Measurements from ENCODE around the gene MAFF.
A peak's percentile ranks its signal among the peaks of the same experiment; 100 is the strongest.

MAFF gene

DNA sequence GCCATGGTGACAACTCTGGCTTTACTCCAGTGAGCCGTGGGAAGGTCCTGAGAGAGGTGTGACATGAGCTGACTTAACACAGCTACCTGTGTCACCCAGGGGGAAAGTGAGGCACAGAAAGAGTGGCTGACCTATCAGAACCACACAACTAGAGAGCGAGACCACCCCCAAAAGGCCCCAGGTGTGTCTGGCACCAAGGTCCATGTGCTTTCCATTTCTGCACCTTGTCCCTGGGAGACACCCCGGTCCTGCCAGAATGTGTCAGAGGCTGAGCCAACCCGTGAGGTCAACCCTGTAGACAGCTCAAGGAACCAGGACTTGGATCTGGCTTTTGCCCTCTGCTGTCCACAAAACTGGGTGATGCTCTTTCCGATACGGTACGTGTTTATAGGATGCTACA, 9.8 kb downstream of the MAFF start:
- peaks cover 18% of the 10 kb centered on the region for H3K4me1 ChIP-seq (ENCODE audit: control insufficient read depth, insufficient read depth, low read length)
- H3K9ac ChIP-seq (ENCODE audit: low read depth, low read length): no peak overlapping the region
- no peak overlapping the region for H3K4me3 ChIP-seq (ENCODE audit: low read length)
- H3K9me3 ChIP-seq (replicated peaks; ENCODE audit: low read length): no peaks in the 10 kb centered on the region
- H3K27me3 ChIP-seq (ENCODE audit: control insufficient read depth, insufficient read depth, low read length): no peaks in the 10 kb centered on the region
- H3K36me3 ChIP-seq (ENCODE audit: insufficient read depth, low read length): peaks cover 38% of the 10 kb centered on the region
- no peak overlapping the region for H3K4me2 ChIP-seq (ENCODE audit: low read length)

DNA sequence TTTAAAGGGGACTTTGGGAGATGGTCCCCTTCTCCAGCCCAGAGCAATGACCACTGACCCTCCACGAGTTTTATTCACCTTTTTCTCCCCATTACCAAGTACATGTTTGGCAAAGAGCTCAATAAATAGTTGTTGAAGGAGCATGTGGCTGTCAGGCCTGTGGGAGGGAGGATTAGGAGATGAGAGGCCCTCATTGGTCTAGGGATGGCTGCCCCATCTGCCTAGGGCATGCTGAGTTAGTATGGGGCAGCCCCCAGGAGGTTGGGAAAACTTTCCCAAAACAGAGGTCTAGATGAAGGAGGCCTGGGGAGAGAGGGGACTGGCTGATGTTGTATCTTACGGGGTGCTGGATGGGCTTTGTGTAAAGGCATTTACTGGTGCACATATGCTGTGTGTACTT, 10.6 kb downstream of the MAFF start:
- H3K36me3 ChIP-seq (ENCODE audit: insufficient read depth, low read length): peaks cover 41% of the 10 kb centered on the region
- H3K9me3 ChIP-seq (replicated peaks; ENCODE audit: low read length): no peaks in the 10 kb centered on the region
- no peak overlapping the region for H3K9ac ChIP-seq (ENCODE audit: low read depth, low read length)
- H3K27me3 ChIP-seq (ENCODE audit: control insufficient read depth, insufficient read depth, low read length): no peaks in the 10 kb centered on the region
- H3K4me3 ChIP-seq (ENCODE audit: low read length): no peak overlapping the region
- H3K4me2 ChIP-seq (ENCODE audit: low read length): no peak overlapping the region
- H3K4me1 ChIP-seq (ENCODE audit: control insufficient read depth, insufficient read depth, low read length): peaks cover 19% of the 10 kb centered on the region

DNA sequence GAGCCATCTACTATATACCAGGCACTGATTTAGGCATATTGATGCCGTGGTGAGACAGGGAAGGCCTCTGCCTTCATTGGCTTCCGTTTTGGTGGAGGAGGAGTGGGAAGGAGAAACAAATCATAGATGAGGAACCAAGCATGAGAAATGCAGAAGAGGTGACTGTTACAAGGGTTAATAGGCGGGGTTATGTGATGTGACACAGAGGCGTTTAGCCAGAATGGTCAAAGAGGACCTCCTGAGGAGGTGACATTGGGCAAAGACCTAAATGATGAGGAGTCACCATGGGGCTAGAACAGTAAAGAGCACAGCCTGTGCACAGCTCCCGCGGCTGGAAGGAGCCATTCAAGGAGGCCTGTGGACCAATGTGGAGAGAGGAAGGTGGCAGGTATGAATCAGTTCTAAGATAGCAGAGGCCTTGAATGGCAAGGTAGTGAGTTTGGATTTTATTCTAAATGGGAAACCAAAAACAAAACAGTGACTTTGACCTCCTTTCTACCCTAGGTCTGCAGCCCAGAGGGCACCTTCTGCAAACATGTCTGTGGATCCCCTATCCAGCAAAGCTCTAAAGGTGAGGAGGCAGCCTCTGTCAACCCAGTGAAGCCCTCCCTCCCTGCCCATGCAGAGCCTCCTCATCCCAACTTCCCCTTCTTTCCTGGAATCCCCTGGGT, 11.7 kb downstream of the MAFF start:
- peaks cover 39% of the 10 kb centered on the region for H3K36me3 ChIP-seq (ENCODE audit: insufficient read depth, low read length)
- no peak overlapping the region for H3K9ac ChIP-seq (ENCODE audit: low read depth, low read length)
- peaks cover 25% of the 10 kb centered on the region for H3K4me1 ChIP-seq (ENCODE audit: control insufficient read depth, insufficient read depth, low read length)
- no peaks in the 10 kb centered on the region for H3K27me3 ChIP-seq (ENCODE audit: control insufficient read depth, insufficient read depth, low read length)
- H3K9me3 ChIP-seq (replicated peaks; ENCODE audit: low read length): no peaks in the 10 kb centered on the region
- no peak overlapping the region for H3K4me3 ChIP-seq (ENCODE audit: low read length)
- no peak overlapping the region for H3K4me2 ChIP-seq (ENCODE audit: low read length)

DNA sequence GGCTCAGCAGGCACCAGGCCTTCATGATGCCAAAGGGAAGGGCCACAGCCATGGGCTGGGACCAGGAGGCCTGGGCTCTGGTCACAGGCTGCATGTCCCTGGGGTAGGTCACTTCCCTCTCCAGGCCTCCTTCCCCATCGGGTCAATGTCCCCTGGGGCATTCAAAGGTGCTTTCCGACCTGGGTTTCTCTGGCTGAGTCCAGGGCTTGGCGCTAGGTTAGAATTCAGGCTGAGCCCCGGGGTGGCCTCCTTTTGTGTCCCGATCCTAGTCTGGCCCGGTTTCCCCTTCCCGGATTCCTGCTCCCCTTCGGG, 12.2 kb downstream of the MAFF start:
- Histone ChIP-seq H3K9me3 (replicated peaks; ENCODE audit: low read length) (no peaks in the 10 kb centered on the region), H3K9ac (ENCODE audit: low read depth, low read length) (no peak overlapping the region), H3K4me3 (ENCODE audit: low read length) (no peak overlapping the region), H3K36me3 (ENCODE audit: insufficient read depth, low read length) (peaks cover 37% of the 10 kb centered on the region), H3K4me2 (ENCODE audit: low read length) (peak overlapping the region; percentile 67), H3K4me1 (ENCODE audit: control insufficient read depth, insufficient read depth, low read length) (peaks cover 29% of the 10 kb centered on the region), H3K27me3 (ENCODE audit: control insufficient read depth, insufficient read depth, low read length) (no peaks in the 10 kb centered on the region)

DNA sequence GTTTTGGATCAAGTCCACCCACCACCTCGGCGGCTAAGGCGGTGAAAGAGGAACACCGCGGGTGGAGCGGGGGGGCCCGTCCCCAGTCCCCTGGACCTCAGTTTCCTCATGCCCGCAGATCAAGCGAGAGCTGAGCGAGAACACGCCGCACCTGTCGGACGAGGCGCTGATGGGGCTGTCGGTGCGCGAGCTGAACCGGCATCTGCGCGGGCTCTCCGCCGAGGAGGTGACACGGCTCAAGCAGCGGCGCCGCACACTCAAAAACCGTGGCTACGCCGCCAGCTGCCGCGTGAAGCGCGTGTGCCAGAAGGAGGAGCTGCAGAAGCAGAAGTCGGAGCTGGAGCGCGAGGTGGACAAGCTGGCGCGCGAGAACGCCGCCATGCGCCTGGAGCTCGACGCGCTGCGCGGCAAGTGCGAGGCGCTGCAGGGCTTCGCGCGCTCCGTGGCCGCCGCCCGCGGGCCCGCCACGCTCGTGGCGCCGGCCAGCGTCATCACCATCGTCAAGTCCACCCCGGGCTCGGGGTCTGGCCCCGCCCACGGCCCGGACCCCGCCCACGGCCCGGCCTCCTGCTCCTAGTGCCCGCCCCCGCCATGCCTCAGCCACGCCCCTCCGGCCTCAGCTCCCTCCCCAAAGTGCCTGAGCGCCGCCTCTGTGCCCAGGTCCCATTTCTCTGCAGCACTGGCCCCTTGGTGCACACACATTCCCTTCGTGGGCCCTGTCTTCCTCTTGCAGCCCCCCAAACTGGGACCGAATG, 12.7 kb downstream of the MAFF start:
- no peak overlapping the region for H3K9ac ChIP-seq (ENCODE audit: low read depth, low read length)
- no peaks in the 10 kb centered on the region for H3K27me3 ChIP-seq (ENCODE audit: control insufficient read depth, insufficient read depth, low read length)
- peaks cover 37% of the 10 kb centered on the region for H3K36me3 ChIP-seq (ENCODE audit: insufficient read depth, low read length)
- H3K4me1 ChIP-seq (ENCODE audit: control insufficient read depth, insufficient read depth, low read length): peaks cover 35% of the 10 kb centered on the region
- H3K4me2 ChIP-seq (ENCODE audit: low read length): peak overlapping the region; percentile 67
- no peaks in the 10 kb centered on the region for H3K9me3 ChIP-seq (replicated peaks; ENCODE audit: low read length)
- H3K4me3 ChIP-seq (ENCODE audit: low read length): peak overlapping the region; percentile 45

DNA sequence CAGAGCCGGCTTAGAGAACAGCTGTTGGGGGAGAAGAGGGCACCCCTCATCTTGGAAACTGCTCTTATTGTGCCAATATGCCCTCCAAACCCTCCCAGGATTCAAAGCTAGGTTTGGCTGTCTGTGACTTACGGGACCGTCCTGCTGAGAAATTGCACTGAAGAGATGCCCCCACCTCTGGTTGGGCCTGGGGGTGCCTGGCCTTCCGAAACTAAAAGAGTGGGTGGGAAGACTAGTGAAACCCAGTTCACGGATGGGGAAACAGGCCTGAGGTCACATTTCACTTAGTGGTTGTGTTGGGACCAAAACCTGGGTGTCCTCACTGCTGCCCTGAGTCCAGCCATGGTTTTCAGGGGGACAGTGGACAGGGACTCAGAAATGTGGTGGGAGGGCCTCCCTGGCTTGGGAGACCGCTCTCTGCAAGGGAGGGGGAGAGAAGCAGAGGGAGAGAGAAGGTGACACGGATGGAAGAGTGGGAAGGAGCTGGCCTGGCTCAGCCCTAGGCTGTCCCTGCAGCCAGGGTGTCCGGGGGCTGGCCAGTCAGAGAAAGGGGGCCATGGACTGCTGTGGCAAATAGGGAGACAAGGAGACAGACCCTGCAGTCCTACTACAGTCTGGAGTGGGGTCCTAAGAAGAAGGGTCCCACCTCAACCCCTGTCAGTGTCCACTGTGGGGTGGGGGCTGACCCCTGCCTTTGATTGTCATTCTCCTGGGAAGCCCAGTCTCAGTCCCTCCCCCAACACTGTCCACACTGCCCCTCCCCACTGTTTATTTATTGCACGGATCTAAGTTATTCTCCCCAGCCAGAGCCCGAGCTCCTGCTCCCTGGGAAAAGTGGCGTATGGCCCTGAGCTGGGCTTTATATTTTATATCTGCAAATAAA, 13.6 kb downstream of the MAFF start:
- no peaks in the 10 kb centered on the region for H3K9me3 ChIP-seq (replicated peaks; ENCODE audit: low read length)
- peaks cover 35% of the 10 kb centered on the region for H3K36me3 ChIP-seq (ENCODE audit: insufficient read depth, low read length)
- H3K9ac ChIP-seq (ENCODE audit: low read depth, low read length): no peak overlapping the region
- no peaks in the 10 kb centered on the region for H3K27me3 ChIP-seq (ENCODE audit: control insufficient read depth, insufficient read depth, low read length)
- no peak overlapping the region for H3K4me2 ChIP-seq (ENCODE audit: low read length)
- H3K4me1 ChIP-seq (ENCODE audit: control insufficient read depth, insufficient read depth, low read length): peaks cover 43% of the 10 kb centered on the region
- no peak overlapping the region for H3K4me3 ChIP-seq (ENCODE audit: low read length)

DNA sequence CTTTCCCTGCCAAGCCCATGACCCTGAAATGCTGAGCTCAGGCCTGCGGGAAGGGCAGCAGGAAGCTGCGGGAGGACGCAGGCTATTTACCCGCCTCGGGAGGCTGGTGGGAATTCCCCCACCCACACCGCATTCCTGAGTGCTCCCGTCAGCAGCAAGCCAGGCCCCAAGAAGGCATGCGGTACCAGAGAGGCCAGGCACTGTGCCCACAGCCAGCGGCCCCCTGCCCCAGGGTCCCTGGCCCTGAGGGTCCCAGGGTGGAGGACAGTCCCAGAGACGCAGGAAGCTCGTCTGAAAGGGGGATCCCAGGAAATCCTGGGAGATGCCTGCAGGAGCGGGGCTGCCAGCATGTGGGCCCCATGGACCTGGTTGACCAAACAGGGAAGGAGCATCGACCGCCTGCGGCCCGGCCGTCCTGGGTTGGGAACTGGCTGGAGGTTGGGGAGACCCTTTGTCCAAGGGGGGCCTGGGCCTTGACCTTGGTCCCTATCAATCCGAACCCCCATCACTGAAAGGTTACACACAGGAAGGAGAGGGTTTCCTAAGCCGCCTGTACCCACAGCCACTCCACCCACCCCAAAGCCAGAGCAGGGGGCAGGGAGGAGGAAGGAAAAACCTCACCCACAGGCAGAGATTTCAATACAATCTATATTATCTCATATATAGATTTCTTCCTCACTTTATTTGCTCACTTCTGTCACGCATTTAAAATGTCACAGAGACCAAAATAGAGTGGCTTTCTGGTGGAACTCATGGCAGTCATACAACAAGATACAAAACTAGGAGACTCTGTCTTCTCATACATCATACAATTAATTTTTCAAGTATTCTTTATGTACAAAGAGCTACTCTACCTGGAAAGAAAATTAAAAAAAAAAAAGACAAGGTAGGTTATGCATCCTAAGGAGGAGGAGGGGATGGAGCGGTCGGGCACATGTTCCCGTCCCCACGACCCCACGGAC, 17.1 kb downstream of the MAFF start:
- Histone ChIP-seq H3K9ac (ENCODE audit: low read depth, low read length) (peak overlapping the region; percentile 76), H3K4me3 (ENCODE audit: low read length) (peak overlapping the region; percentile 5), H3K27me3 (ENCODE audit: control insufficient read depth, insufficient read depth, low read length) (no peaks in the 10 kb centered on the region), H3K4me2 (ENCODE audit: low read length) (peak overlapping the region; percentile 58), H3K4me1 (ENCODE audit: control insufficient read depth, insufficient read depth, low read length) (peaks cover 44% of the 10 kb centered on the region), H3K9me3 (replicated peaks; ENCODE audit: low read length) (no peaks in the 10 kb centered on the region), H3K36me3 (ENCODE audit: insufficient read depth, low read length) (peaks cover 50% of the 10 kb centered on the region)

DNA sequence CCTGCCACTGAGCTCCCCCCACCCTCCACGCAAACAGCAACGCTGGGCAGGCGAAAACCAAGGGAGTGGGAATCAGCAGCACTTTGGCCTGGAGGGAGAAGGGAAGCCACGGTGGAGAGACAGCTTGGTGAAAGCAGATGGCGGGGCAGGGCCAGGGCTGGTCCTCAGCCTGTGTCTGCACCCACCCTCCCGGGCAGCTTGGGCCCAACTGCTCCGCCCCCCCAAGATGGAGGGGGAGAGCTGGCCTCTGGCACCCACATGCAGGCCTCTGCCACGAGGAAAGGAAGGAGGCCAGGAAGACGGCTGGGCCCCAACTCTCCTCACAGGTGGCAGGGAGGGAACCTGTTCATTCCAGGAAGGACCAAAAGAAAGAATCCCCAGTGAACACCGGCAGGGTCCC, 17.8 kb downstream of the MAFF start:
- peaks cover 43% of the 10 kb centered on the region for H3K36me3 ChIP-seq (ENCODE audit: insufficient read depth, low read length)

DNA sequence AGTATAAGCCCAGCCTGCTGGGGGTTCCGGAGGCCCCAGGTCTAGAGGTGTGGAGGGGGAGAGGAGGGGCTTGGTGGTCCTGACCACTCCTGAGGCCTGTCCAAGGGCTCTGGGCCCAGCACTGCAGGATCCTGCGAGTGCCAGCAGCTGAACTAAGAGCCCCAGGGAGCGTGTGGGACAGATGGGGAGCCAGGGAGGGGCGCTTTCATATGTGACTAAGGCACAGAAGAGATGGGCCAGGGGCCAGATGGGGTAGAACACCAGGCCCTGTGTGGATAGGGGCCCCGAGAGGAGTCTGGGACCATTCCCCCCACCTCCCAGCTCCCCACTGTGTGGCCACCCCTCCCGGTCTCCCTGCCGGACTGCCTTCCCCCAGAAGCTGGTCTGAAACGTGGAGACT, 18.4 kb downstream of the MAFF start:
- H3K4me3 ChIP-seq (ENCODE audit: low read length): no peak overlapping the region
- peak overlapping the region; percentile 76 for H3K9ac ChIP-seq (ENCODE audit: low read depth, low read length)
- H3K4me2 ChIP-seq (ENCODE audit: low read length): no peak overlapping the region
- H3K27me3 ChIP-seq (ENCODE audit: control insufficient read depth, insufficient read depth, low read length): no peaks in the 10 kb centered on the region
- peaks cover 34% of the 10 kb centered on the region for H3K4me1 ChIP-seq (ENCODE audit: control insufficient read depth, insufficient read depth, low read length)
- peaks cover 44% of the 10 kb centered on the region for H3K36me3 ChIP-seq (ENCODE audit: insufficient read depth, low read length)
- H3K9me3 ChIP-seq (replicated peaks; ENCODE audit: low read length): no peaks in the 10 kb centered on the region

More for the DNA sequence above, 17.8 kb downstream of the MAFF start:
- no peak overlapping the region for H3K4me2 ChIP-seq (ENCODE audit: low read length)
- H3K9me3 ChIP-seq (replicated peaks; ENCODE audit: low read length): no peaks in the 10 kb centered on the region
- H3K4me3 ChIP-seq (ENCODE audit: low read length): no peak overlapping the region
- peaks cover 38% of the 10 kb centered on the region for H3K4me1 ChIP-seq (ENCODE audit: control insufficient read depth, insufficient read depth, low read length)
- H3K27me3 ChIP-seq (ENCODE audit: control insufficient read depth, insufficient read depth, low read length): no peaks in the 10 kb centered on the region
- peak overlapping the region; percentile 76 for H3K9ac ChIP-seq (ENCODE audit: low read depth, low read length)

DNA sequence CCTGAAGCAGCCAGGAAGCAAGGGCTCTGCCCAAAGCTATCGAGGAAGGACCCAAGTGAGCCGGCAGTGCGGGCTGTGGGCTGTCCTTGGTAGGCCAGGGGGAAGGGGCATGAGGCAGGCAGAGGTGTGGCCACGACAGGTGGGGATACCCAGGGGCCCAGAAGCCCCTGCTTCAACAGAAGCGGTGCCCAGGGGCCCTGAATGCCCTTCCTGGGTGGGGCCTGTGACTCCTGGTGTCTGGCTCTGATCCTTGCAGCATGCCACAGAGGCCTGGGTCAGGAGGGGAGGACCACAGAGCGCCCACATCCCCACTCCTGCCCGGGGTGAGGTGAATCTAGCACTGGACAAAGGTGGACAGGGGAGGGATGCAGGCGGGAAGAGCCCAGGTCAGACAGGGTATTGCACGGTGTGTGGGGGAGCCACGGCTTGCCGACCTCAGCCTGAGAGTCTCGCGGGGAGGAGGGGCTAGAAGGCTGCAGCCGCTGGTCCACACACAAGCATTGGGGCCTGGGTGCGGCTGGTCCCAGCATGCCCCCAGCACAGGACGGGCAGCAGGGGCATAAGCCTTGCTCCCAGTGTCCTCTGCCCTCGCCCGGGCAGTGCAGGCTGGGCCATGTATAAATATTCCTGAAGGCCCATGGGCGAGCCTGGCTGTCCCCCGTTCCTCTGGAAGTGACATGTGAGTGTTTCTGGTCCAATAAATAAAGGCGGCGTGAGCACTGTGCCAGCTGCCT, 19.0 kb downstream of the MAFF start:
- no peaks in the 10 kb centered on the region for H3K27me3 ChIP-seq (ENCODE audit: control insufficient read depth, insufficient read depth, low read length)
- H3K9ac ChIP-seq (ENCODE audit: low read depth, low read length): peak overlapping the region; percentile 76
- H3K9me3 ChIP-seq (replicated peaks; ENCODE audit: low read length): no peaks in the 10 kb centered on the region
- H3K36me3 ChIP-seq (ENCODE audit: insufficient read depth, low read length): peaks cover 44% of the 10 kb centered on the region
- H3K4me1 ChIP-seq (ENCODE audit: control insufficient read depth, insufficient read depth, low read length): peaks cover 34% of the 10 kb centered on the region
- no peak overlapping the region for H3K4me3 ChIP-seq (ENCODE audit: low read length)
- no peak overlapping the region for H3K4me2 ChIP-seq (ENCODE audit: low read length)

All from skeletal muscle satellite cell (primary cell).